Neuronal stem cell (in vitro differentiated cells): ENCODE results near the gene CTNNBIP1.

Experiments used
- DNase-seq: peaks from one replicate; pipeline ENCODE4 v3.0.0-alpha.2; 2013; ENCODE audit warnings: low spot score
- H2AFZ ChIP-seq: one replicate; pipeline ENCODE4 v1.6.1; 2013; ENCODE audit warnings: mild to moderate bottlenecking, low read length, inconsistent platforms
- H2AK5ac ChIP-seq: 2 replicates; pipeline ENCODE4 v1.6.1; 2013; ENCODE audit warnings: low read depth, mild to moderate bottlenecking, inconsistent platforms, low read length, moderate library complexity, mixed read lengths
- H2BK120ac ChIP-seq: 2 replicates; pipeline ENCODE4 v1.6.1; 2013; ENCODE audit warnings: low read depth, mild to moderate bottlenecking, inconsistent platforms, low read length, moderate library complexity, mixed read lengths
- H2BK12ac ChIP-seq: one replicate; pipeline ENCODE4 v1.6.1; 2013; ENCODE audit warnings: low read length, inconsistent platforms
- H2BK15ac ChIP-seq: 2 replicates; pipeline ENCODE4 v1.6.1; 2013; ENCODE audit warnings: mild to moderate bottlenecking, low read length, inconsistent platforms, mixed read lengths
- H2BK5ac ChIP-seq: one replicate; pipeline ENCODE4 v1.6.1; 2013; ENCODE audit warnings: inconsistent platforms, mild to moderate bottlenecking, low read length, moderate library complexity
- H3K14ac ChIP-seq: one replicate; pipeline ENCODE4 v1.6.1; 2013; ENCODE audit warnings: low read length, inconsistent platforms
- H3K18ac ChIP-seq: 2 replicates; pipeline ENCODE4 v1.6.1; 2013; ENCODE audit warnings: low read length, inconsistent platforms
- H3K23ac ChIP-seq: 2 replicates; pipeline ENCODE4 v1.6.1; 2013; ENCODE audit warnings: low read depth, mild to moderate bottlenecking, mixed read lengths, low read length, inconsistent platforms; ENCODE audit not compliant: poor library complexity
- H3K27ac ChIP-seq: replicated peaks from 3 replicates; pipeline ENCODE4 v1.5.1; 2013; ENCODE audit warnings: low read length, inconsistent platforms
- H3K27me3 ChIP-seq, 3 experiments: 2 replicates each; pipeline ENCODE4 v1.6.1; 2013; ENCODE audit warnings: low read length in 3 of 3, mild to moderate bottlenecking in 2 of 3, inconsistent platforms in 1 of 3, low read depth in 1 of 3, mixed read lengths in 1 of 3, moderate library complexity in 1 of 3; ENCODE audit not compliant: control insufficient read depth in 3 of 3, insufficient read depth in 3 of 3
- H3K36me3 ChIP-seq, 2 donors: replicated peaks in 1 of 2; 2 replicates each; pipeline ENCODE4 v1.6.1; 2013; ENCODE audit warnings: low read length in 2 of 2; ENCODE audit not compliant: control insufficient read depth in 2 of 2, insufficient read depth in 2 of 2
- H3K4ac ChIP-seq: 2 replicates; pipeline ENCODE4 v1.6.1; 2013; ENCODE audit warnings: inconsistent platforms, mild to moderate bottlenecking, low read length, moderate library complexity
- H3K4me1 ChIP-seq, 2 donors: 1 replicate in 1 of 2; 2 replicates in 1 of 2; pipeline ENCODE4 v1.6.1; 2013; ENCODE audit warnings: low read length in 2 of 2, low read depth in 1 of 2; ENCODE audit not compliant: control insufficient read depth in 2 of 2, insufficient read depth in 1 of 2
- H3K4me2 ChIP-seq: one replicate; pipeline ENCODE4 v1.6.1; 2013; ENCODE audit warnings: mild to moderate bottlenecking, low read length, inconsistent platforms; ENCODE audit not compliant: insufficient read depth, poor library complexity, severe bottlenecking
- H3K4me3 ChIP-seq, 2 donors: 2 replicates each; pipeline ENCODE4 v1.5.1; 2013; ENCODE audit warnings: low read length in 2 of 2, mild to moderate bottlenecking in 2 of 2, inconsistent platforms in 1 of 2, moderate library complexity in 1 of 2
- H3K79me1 ChIP-seq: one replicate; pipeline ENCODE4 v1.6.1; 2013; ENCODE audit warnings: low read depth, mild to moderate bottlenecking, inconsistent platforms, low read length, moderate library complexity
- H3K9ac ChIP-seq: one replicate; pipeline ENCODE4 v1.6.1; 2013; ENCODE audit warnings: mild to moderate bottlenecking, low read depth, low read length, inconsistent platforms; ENCODE audit not compliant: poor library complexity
- H3K9me3 ChIP-seq, 2 donors: replicated peaks in 1 of 2; 2 replicates each; pipeline versions ENCODE3 to v1.6.1; 2013; ENCODE audit warnings: low read length in 2 of 2, mild to moderate bottlenecking in 2 of 2, inconsistent platforms in 1 of 2, low read depth in 1 of 2, mixed read lengths in 1 of 2, moderate library complexity in 1 of 2; ENCODE audit not compliant: control insufficient read depth in 2 of 2, insufficient read depth in 1 of 2
- H4K8ac ChIP-seq: one replicate; pipeline ENCODE4 v1.6.1; 2013; ENCODE audit warnings: low read depth, mild to moderate bottlenecking, inconsistent platforms, low read length, moderate library complexity
- H4K91ac ChIP-seq: one replicate; pipeline ENCODE4 v1.6.1; 2013; ENCODE audit warnings: low read length, low read depth, mild to moderate bottlenecking, inconsistent platforms; ENCODE audit not compliant: poor library complexity
- WGBS, 2 donors: extraction: QIAGEN DNeasy Blood & Tissue Kit; methylation state at CpG; one replicate each; pipeline ENCODE4 v1.1.7; 2013; ENCODE audit warnings: missing lambda C conversion rate in 2 of 2, mixed read lengths in 1 of 2; ENCODE audit not compliant: insufficient read length in 2 of 2, insufficient replicate concordance in 1 of 2; ENCODE audit errors: extremely low coverage in 2 of 2; 5-methylcytosine and 5-hydroxymethylcytosine counted together

Gene CTNNBIP1

DNA sequence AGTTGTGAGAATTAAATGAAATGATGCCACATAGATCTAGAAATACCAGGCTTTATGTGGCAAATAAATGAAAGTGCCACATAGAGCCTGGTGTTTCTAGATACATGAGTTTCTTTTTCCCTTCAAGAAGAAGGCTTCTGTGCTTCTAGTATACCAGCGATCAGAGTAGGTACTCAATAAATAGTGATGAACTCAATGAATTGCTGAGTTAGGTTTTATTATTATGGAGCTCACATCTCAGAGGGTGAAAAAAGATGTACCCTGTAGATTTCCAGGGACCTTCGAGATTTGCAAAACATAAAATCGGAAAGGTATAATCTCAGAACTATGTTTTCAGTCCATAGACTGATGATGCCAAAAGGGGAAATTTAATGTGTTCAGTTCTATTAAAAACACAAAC, 84.0 kb downstream of the CTNNBIP1 start:
- Histone ChIP-seq H3K14ac (no peak overlapping the region), H2BK12ac (no peak overlapping the region), H3K9ac (no peak overlapping the region), H3K4ac (no peak overlapping the region), H3K79me1 (peaks cover 6% of the 10 kb centered on the region), H3K23ac (no peak overlapping the region), H2BK120ac (no peak overlapping the region), H2AK5ac (no peak overlapping the region), H2BK15ac (no peak overlapping the region), H3K4me1 (peaks cover 12 to 19% of the 10 kb centered on the region in 2 donors), H3K27ac (no peak overlapping the region), H3K18ac (no peak overlapping the region), H3K36me3 (no peaks in the 10 kb centered on the region), H4K8ac (no peak overlapping the region), H3K4me2 (no peak overlapping the region), H3K4me3 (no peak overlapping the region), H2AFZ (no peak overlapping the region), H3K9me3 (no peaks in the 10 kb centered on the region), H2BK5ac (no peak overlapping the region), H4K91ac (no peak overlapping the region), H3K27me3 (peaks cover 0 to 20% (median 4%) of the 10 kb centered on the region in 3 experiments)
- no CpG with 5 or more reads among the region's 3 CpGs for WGBS, 2 donors
- no peak for DNase-seq

DNA sequence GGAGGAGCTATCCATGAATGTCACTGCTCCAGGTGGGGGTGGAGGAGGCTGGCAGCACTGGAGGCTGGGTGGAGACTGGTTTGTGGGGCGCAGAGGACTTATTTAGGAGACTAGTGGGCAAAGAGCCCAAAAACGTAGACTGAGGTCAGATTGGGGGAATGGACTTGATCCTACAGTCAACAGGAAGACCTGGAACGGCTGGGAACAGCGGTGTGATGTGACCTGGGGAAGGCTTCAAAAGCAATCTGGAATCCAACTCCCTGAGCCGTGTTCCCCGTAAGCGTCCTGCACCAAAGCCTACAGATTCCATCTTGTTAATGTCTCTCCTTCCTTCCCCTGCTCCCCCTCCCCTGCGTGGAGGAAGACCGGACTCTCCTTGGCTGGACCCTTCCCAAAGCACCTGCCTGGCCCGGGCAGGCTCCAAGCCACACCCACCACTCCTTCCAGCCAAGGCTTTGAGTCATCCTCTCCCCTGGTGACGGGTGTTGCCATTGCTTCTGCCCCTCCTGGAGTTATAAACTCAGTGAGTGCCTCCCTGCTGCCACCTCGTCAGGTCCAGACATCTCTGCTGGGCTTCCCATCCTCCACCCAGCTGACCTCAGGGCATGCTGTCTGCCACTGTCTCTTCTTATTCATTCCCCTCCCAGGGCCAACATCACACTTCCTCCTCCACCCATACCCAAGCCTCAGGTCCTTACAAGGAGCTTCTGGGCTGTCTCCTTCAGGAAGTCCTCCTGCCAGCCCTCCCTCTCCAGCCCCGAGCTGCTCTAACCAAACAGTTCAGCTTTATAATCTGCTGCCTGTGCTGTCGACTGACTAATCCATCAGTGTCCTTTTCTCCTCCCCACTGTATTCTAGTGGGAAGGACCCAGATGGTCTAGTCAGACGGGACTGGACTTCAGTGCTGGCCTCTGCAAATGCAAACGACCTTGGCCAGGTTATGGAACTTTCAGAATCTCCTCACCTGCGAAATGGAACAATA, 84.7 kb downstream of the CTNNBIP1 start:
- Histone ChIP-seq H3K18ac (peak overlapping the region; percentile 45), H2BK5ac (peak overlapping the region; percentile 91), H3K27ac (no peak overlapping the region), H2BK12ac (no peak overlapping the region), H3K79me1 (peaks cover 6% of the 10 kb centered on the region), H3K4me1 (peaks cover 14 to 19% of the 10 kb centered on the region in 2 donors), H3K4ac (no peak overlapping the region), H3K4me2 (no peak overlapping the region), H3K23ac (no peak overlapping the region), H3K9me3 (no peaks in the 10 kb centered on the region), H3K9ac (no peak overlapping the region), H4K91ac (no peak overlapping the region), H3K27me3 (peaks cover 0 to 20% (median 4%) of the 10 kb centered on the region in 3 experiments), H2AFZ (peak overlapping the region; percentile 99), H3K14ac (no peak overlapping the region), H3K36me3 (peaks cover 3% of the 10 kb centered on the region in 2 donors), H2BK120ac (no peak overlapping the region), H4K8ac (no peak overlapping the region), H2BK15ac (peak overlapping the region; percentile 96), H2AK5ac (peak overlapping the region; percentile 65), H3K4me3 (no peak overlapping the region)
- DNase-seq = no peak
- WGBS, 2 donors = no CpG with 5 or more reads among the region's 17 CpGs

GRCh38 chr1:9824702-9825089, 85.4 kb downstream of the CTNNBIP1 start:
- Histone ChIP-seq H2AFZ (peak overlapping the region; percentile 99), H3K27ac (no peak overlapping the region), H3K36me3 (peaks cover 3 to 8% of the 10 kb centered on the region in 2 donors), H3K4me2 (peak overlapping the region; percentile 95), H2AK5ac (peak overlapping the region; percentile 65), H3K4me1 (peaks cover 14 to 19% of the 10 kb centered on the region in 2 donors), H2BK15ac (peak overlapping the region; percentile 96), H2BK12ac (peak overlapping the region; percentile 82), H2BK5ac (peak overlapping the region; percentile 91), H4K8ac (peak overlapping the region; percentile 48), H3K9me3 (no peaks in the 10 kb centered on the region), H3K23ac (peak overlapping the region; percentile 61), H3K18ac (peak overlapping the region; percentile 97), H2BK120ac (peak overlapping the region; percentile 89), H3K79me1 (peaks cover 4% of the 10 kb centered on the region), H4K91ac (no peak overlapping the region), H3K4ac (peak overlapping the region; percentile 86), H3K14ac (no peak overlapping the region), H3K27me3 (peaks cover 0 to 20% (median 4%) of the 10 kb centered on the region in 3 experiments), H3K9ac (no peak overlapping the region), H3K4me3 (peak overlapping the region; percentile 53 to 95)
- no CpG with 5 or more reads among the region's 12 CpGs for whole genome bisulfite sequencing, 2 donors
- no peak for DNase-seq
